Mammary epithelial cell (primary cell): ENCODE data around the gene IRGQ.

Source experiments
- CTCF ChIP-seq, 2 donors: IDR thresholded peaks in 1 of 2; conservative IDR thresholded peaks in 1 of 2; 2 replicates each; pipeline ENCODE4 v1.5.1; 2011 to 2012; ENCODE audit warnings: inconsistent platforms in 2 of 2, low read length in 2 of 2, mild to moderate bottlenecking in 2 of 2, control low read depth in 1 of 2, low read depth in 1 of 2; ENCODE audit not compliant: insufficient read depth in 1 of 2; ENCODE audit errors: extremely low read depth in 1 of 2
- EZH2 ChIP-seq: IDR thresholded peaks from 2 replicates; pipeline ENCODE4 v1.6.1; 2012; ENCODE audit warnings: low read length, inconsistent platforms, borderline replicate concordance

GRCh38 chr19:43555185-43555770, 40.7 kb downstream of the IRGQ start:
- TF ChIP-seq CTCF (conservative IDR thresholded peaks at IDR 0.05 in 1 of 2, IDR thresholded peaks at IDR 0.05 in 1 of 2; ENCODE audit: extremely low read depth in 1 of 2, insufficient read depth in 1 of 2, low read depth in 1 of 2, low read length in 2 of 2) = peak; percentile 84 to 95
- TF ChIP-seq EZH2 = no peak
